ENCODE data around the gene FHAD1. TPM values are rescaled to one million over a fixed set of nuclear protein-coding genes. Genes with fewer than 3 reads are reported as not detected.

The FHAD1 gene
- total RNA-seq, 1 experiment from 2014 or later, result 1.9 TPM

DNA sequence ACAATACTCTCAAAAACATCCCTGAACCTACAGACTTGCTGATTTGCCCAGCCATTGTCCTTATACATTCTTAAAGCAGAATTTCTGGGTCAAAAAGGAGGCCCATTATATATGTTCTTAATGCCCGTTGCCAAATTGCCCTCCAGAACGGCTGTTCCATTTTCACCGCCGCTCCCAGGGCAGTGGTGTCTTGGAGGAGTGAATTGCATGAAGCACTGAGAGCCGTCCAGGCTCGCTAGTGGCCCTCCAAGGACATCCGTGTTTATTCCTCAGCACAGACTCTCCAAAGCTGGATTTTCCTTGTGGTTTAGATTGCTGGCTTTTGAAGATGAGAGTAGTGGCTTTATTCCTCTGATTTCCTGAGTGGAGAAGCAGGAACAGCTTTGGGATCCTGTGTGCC lies 68.8 kb downstream of the FHAD1 start:
- Histone ChIP-seq H4K8ac (replicated peaks; ENCODE audit: insufficient read length, low read depth, low read length) (no peak overlapping the region), H4K5ac (ENCODE audit: insufficient read length, low read depth, low read length) (no peak overlapping the region), H2BK20ac (ENCODE audit: low read depth, low read length, poor library complexity, severe bottlenecking) (no peak overlapping the region), H2BK5ac (ENCODE audit: insufficient read length, low read length) (no peak overlapping the region), H3K18ac (ENCODE audit: insufficient read length, low read depth, low read length) (no peak overlapping the region), H4K91ac (ENCODE audit: insufficient read length, low read depth, low read length) (no peak overlapping the region), H2AFZ (ENCODE audit: low read length) (no peak overlapping the region), H2BK12ac (ENCODE audit: insufficient read length, low read depth, low read length) (no peak overlapping the region), H2BK120ac (ENCODE audit: low read depth, low read length, poor library complexity, severe bottlenecking) (no peak overlapping the region), H3K79me2 (ENCODE audit: insufficient read depth, low read length) (no peaks in the 10 kb centered on the region), H3K23ac (ENCODE audit: insufficient read length, low read depth, low read length) (no peak overlapping the region), H3K56ac (ENCODE audit: insufficient read length, low read depth, low read length) (no peak overlapping the region), H2BK15ac (ENCODE audit: low read depth, low read length) (no peak overlapping the region), H4K20me1 (ENCODE audit: control insufficient read depth, insufficient read depth, insufficient read length) (no peaks in the 10 kb centered on the region), H3K4me2 (ENCODE audit: insufficient read depth, insufficient read length, low read length) (no peak overlapping the region), H3K27me3 (ENCODE audit: insufficient read depth, low read length) (no peaks in the 10 kb centered on the region), H3K4me1 (ENCODE audit: insufficient read depth, low read length) (no peaks in the 10 kb centered on the region; the same call in 1 of the 2 replicates), H3K4ac (ENCODE audit: low read depth, low read length) (no peak overlapping the region), H3K9ac (ENCODE audit: extremely low read depth, insufficient read length, low read length) (no peak overlapping the region), H3K23me2 (ENCODE audit: insufficient read length, low read depth, low read length, poor library complexity, severe bottlenecking) (no peaks in the 10 kb centered on the region), H3K27ac (ENCODE audit: insufficient read length, low read depth, low read length) (no peak overlapping the region), H3K14ac (ENCODE audit: insufficient read depth, low read length) (no peak overlapping the region), H3K79me1 (ENCODE audit: insufficient read depth, low read depth, low read length, poor library complexity, severe bottlenecking) (no peaks in the 10 kb centered on the region), H3K9me3 (ENCODE audit: control insufficient read depth, low read depth, low read length) (no peaks in the 10 kb centered on the region), H3T11ph (ENCODE audit: low read length) (no peak overlapping the region), H2AK5ac (ENCODE audit: insufficient read length, low read length) (no peak overlapping the region)
- WGBS (ENCODE audit: extremely low coverage, insufficient read length, low lambda C conversion rate), result no CpG with 5 or more reads among the region's 7 CpGs
- H3K4me3 Mint-ChIP-seq, result no peak overlapping the region
- H3K9me3 Mint-ChIP-seq, result peaks cover 0 to 7% of the 10 kb centered on the region in 2 experiments; a peak in 4 of 5 replicates
- peaks cover 10 to 11% of the 10 kb centered on the region in 2 experiments for H3K4me1 Mint-ChIP-seq
- DNase-seq, result no peak
- TF ChIP-seq, protein P1, sequence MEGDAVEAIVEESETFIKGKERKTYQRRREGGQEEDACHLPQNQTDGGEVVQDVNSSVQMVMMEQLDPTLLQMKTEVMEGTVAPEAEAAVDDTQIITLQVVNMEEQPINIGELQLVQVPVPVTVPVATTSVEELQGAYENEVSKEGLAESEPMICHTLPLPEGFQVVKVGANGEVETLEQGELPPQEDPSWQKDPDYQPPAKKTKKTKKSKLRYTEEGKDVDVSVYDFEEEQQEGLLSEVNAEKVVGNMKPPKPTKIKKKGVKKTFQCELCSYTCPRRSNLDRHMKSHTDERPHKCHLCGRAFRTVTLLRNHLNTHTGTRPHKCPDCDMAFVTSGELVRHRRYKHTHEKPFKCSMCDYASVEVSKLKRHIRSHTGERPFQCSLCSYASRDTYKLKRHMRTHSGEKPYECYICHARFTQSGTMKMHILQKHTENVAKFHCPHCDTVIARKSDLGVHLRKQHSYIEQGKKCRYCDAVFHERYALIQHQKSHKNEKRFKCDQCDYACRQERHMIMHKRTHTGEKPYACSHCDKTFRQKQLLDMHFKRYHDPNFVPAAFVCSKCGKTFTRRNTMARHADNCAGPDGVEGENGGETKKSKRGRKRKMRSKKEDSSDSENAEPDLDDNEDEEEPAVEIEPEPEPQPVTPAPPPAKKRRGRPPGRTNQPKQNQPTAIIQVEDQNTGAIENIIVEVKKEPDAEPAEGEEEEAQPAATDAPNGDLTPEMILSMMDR (conservative IDR thresholded peaks at IDR 0.05), result no peak
- peaks cover 11% of the 10 kb centered on the region for H3K27me3 Mint-ChIP-seq (ENCODE audit: low read depth)
- 0 out of 7 replicates have a peak overlapping the region, but pooled peaks of 1 of the 3 experiments have one; percentile 48 for H3K27ac Mint-ChIP-seq
- no peaks in the 10 kb centered on the region for H3K36me3 Mint-ChIP-seq (ENCODE audit: insufficient read depth in 1 of 3, low read depth in 3 of 3)
